ENCODE measurements around the gene HENMT1. TPM values are rescaled to one million over a fixed set of nuclear protein-coding genes. Genes with fewer than 3 reads are reported as not detected.
"Not testable (repeated sequence)": the region's sequence is repeated elsewhere in the genome, so short reads cannot be mapped to it uniquely, and the experiment has no call there.

The HENMT1 gene
- total RNA-seq, 1 donor from 2014 or later = 3.7 TPM

GRCh38 chr1:108685529-108685928, 24.6 kb upstream of the HENMT1 start:
- no peak overlapping the region for H3K4me3 Mint-ChIP-seq

GRCh38 chr1:108681701-108682100, 20.8 kb upstream of the HENMT1 start:
- H3K4me3 Mint-ChIP-seq; H3K4me2 ChIP-seq; H3K27me3 ChIP-seq; H3K4me1 Mint-ChIP-seq; H3K79me2 ChIP-seq (ENCODE audit: low read depth); H3K4me3 ChIP-seq; H4K20me1 ChIP-seq (ENCODE audit: low read depth); DNase-seq (ENCODE audit: low spot score); H3K4me1 ChIP-seq; H3K9ac ChIP-seq; H3K36me3 ChIP-seq; H3K27ac ChIP-seq; H3K9me3 ChIP-seq (ENCODE audit: low read depth); H3K36me3 Mint-ChIP-seq; H3K9me3 Mint-ChIP-seq; H3K27me3 Mint-ChIP-seq (ENCODE audit: insufficient read depth, low read depth): not testable (repeated sequence)
- peak overlapping the region; percentile 76 for H2AFZ ChIP-seq (replicated peaks)
- peaks cover 12% of the 10 kb centered on the region for H3F3A ChIP-seq (ENCODE audit: low read depth)
- H3K27ac Mint-ChIP-seq = peak overlapping the region; percentile 62

More at GRCh38 chr1:108685529-108685928, 24.6 kb upstream of the HENMT1 start:
- Histone ChIP-seq H3F3A (ENCODE audit: low read depth) (peaks cover 18% of the 10 kb centered on the region), H3K79me2 (ENCODE audit: low read depth) (peaks cover 2% of the 10 kb centered on the region), H3K27ac (no peak overlapping the region), H3K36me3 (no peaks in the 10 kb centered on the region), H3K4me3 (no peak overlapping the region), H3K27me3 (no peaks in the 10 kb centered on the region), H3K9ac (no peak overlapping the region), H2AFZ (replicated peaks) (no peak overlapping the region), H3K4me2 (no peak overlapping the region), H4K20me1 (ENCODE audit: low read depth) (no peaks in the 10 kb centered on the region), H3K4me1 (peaks cover 10% of the 10 kb centered on the region), H3K9me3 (ENCODE audit: low read depth) (no peaks in the 10 kb centered on the region)
- Mint-ChIP-seq H3K36me3 (no peaks in the 10 kb centered on the region), H3K27ac (no peak overlapping the region), H3K4me1 (peaks cover 10% of the 10 kb centered on the region), H3K9me3 (no peaks in the 10 kb centered on the region), H3K27me3 (ENCODE audit: insufficient read depth, low read depth) (peaks cover 3% of the 10 kb centered on the region)
- TF ChIP-seq, protein P1, sequence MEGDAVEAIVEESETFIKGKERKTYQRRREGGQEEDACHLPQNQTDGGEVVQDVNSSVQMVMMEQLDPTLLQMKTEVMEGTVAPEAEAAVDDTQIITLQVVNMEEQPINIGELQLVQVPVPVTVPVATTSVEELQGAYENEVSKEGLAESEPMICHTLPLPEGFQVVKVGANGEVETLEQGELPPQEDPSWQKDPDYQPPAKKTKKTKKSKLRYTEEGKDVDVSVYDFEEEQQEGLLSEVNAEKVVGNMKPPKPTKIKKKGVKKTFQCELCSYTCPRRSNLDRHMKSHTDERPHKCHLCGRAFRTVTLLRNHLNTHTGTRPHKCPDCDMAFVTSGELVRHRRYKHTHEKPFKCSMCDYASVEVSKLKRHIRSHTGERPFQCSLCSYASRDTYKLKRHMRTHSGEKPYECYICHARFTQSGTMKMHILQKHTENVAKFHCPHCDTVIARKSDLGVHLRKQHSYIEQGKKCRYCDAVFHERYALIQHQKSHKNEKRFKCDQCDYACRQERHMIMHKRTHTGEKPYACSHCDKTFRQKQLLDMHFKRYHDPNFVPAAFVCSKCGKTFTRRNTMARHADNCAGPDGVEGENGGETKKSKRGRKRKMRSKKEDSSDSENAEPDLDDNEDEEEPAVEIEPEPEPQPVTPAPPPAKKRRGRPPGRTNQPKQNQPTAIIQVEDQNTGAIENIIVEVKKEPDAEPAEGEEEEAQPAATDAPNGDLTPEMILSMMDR (IDR thresholded peaks at IDR 0.05) = no peak
- TF ChIP-seq EZH2 (IDR thresholded peaks at IDR 0.05) (no peak), EZH2phosphoT487 (IDR thresholded peaks at IDR 0.05) (no peak)
- no peak for DNase-seq (ENCODE audit: low spot score)

- Histone ChIP-seq H3K27ac (no peak overlapping the region), H3K9ac (no peak overlapping the region), H3K27me3 (no peaks in the 10 kb centered on the region), H3K4me2 (no peak overlapping the region), H3K4me1 (peaks cover 9% of the 10 kb centered on the region), H3K4me3 (no peak overlapping the region), H3K79me2 (ENCODE audit: low read depth) (no peaks in the 10 kb centered on the region), H4K20me1 (ENCODE audit: low read depth) (no peaks in the 10 kb centered on the region), H3K9me3 (ENCODE audit: low read depth) (no peaks in the 10 kb centered on the region), H3K36me3 (no peaks in the 10 kb centered on the region), H3F3A (ENCODE audit: low read depth) (peaks cover 7% of the 10 kb centered on the region), H2AFZ (replicated peaks) (peak overlapping the region; percentile 64)
- H3K27me3 Mint-ChIP-seq (ENCODE audit: insufficient read depth, low read depth) = peaks cover 3% of the 10 kb centered on the region
- DNase-seq (ENCODE audit: low spot score) = no peak
- peaks cover 3% of the 10 kb centered on the region for H3K9me3 Mint-ChIP-seq
- H3K4me3 Mint-ChIP-seq = no peak overlapping the region
- H3K27ac Mint-ChIP-seq = no peak overlapping the region
- peaks cover 2% of the 10 kb centered on the region for H3K36me3 Mint-ChIP-seq
- H3K4me1 Mint-ChIP-seq = peaks cover 7% of the 10 kb centered on the region
- no peak for TF ChIP-seq EZH2phosphoT487 (IDR thresholded peaks at IDR 0.05)
- TF ChIP-seq EZH2 (IDR thresholded peaks at IDR 0.05) = no peak
- TF ChIP-seq, protein P1 (IDR thresholded peaks at IDR 0.05) = no peak
Observed at GRCh38 chr1:108679586-108680213, 18.8 kb upstream of the HENMT1 start.

DNA sequence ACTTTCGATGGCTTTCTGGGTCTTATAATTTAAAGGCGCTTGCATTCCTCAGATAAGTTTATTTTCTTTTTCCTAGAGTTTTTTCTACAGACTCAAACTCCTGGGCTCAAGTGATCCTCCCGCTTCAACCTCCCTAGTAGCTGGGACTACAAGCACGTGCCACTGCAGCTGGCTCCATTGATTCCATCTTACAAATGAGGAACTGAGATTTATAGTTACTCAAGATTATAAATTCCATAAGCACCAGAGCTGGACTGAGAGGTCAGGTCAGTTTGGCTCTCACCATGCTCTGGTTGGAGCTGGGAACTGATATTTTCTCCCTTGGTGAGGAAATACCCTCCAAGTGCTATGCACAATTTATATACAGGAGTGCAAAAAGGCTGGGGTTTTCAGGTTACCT, 17.8 kb upstream of the HENMT1 start:
- H3K27ac Mint-ChIP-seq = no peak overlapping the region
- TF ChIP-seq, protein P1 (IDR thresholded peaks at IDR 0.05) = no peak
- TF ChIP-seq EZH2phosphoT487 (IDR thresholded peaks at IDR 0.05) (no peak), EZH2 (IDR thresholded peaks at IDR 0.05) (no peak)
- no peaks in the 10 kb centered on the region for H4K20me1 ChIP-seq (ENCODE audit: low read depth)
- H3F3A ChIP-seq (ENCODE audit: low read depth) = peaks cover 7% of the 10 kb centered on the region
- no peaks in the 10 kb centered on the region for H3K36me3 ChIP-seq
- peaks cover 2% of the 10 kb centered on the region for H3K36me3 Mint-ChIP-seq
- H3K79me2 ChIP-seq (ENCODE audit: low read depth) = no peaks in the 10 kb centered on the region
- no peak overlapping the region for H3K4me2 ChIP-seq
- H3K27me3 ChIP-seq = no peaks in the 10 kb centered on the region
- H3K4me3 Mint-ChIP-seq = no peak overlapping the region
- H3K27ac ChIP-seq = no peak overlapping the region
- no peak overlapping the region for H3K9ac ChIP-seq
- peaks cover 7% of the 10 kb centered on the region for H3K9me3 Mint-ChIP-seq
- DNase-seq (ENCODE audit: low spot score) = no peak
- H3K4me1 ChIP-seq = peaks cover 9% of the 10 kb centered on the region
- no peak overlapping the region for H2AFZ ChIP-seq (replicated peaks)
- H3K9me3 ChIP-seq (ENCODE audit: low read depth) = no peaks in the 10 kb centered on the region
- peaks cover 3% of the 10 kb centered on the region for H3K27me3 Mint-ChIP-seq (ENCODE audit: insufficient read depth, low read depth)
- peaks cover 7% of the 10 kb centered on the region for H3K4me1 Mint-ChIP-seq
- H3K4me3 ChIP-seq = no peak overlapping the region

All from neural progenitor cell (in vitro differentiated cells).